ENCODE results near the gene ANAPC16.
A peak's percentile ranks its signal among the peaks of the same experiment; 100 is the strongest.
"Not testable (repeated sequence)": the region's sequence is repeated elsewhere in the genome, so short reads cannot be mapped to it uniquely, and the experiment has no call there.

Gene ANAPC16

DNA sequence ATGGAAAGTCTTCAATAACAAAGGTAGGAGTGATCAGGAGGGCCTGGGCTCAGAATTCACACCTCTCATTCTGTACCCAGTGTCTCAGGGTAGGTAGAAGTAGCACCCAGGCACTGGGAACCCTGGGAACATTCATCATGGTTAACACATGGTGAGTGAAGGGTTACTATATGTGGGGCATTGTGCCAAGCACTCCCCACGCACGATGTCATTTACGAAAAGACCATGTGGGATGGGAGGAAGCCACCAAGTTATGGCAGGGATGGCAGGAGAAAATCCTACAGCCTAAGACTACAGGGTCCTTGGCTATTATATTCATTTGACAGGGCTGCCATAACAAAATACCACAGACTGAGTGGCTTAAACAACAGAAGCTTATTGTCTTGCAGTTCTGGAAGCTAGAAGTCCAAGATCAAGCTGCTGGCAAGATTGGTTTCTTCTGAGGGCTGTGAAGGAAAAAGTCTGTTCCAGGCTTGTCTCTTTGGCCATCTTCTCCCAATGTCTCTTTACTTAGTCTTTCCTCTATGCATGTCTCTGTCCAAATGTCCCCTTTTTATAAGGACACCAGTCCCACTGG is 30.2 kb downstream of the ANAPC16 start:
- Histone ChIP-seq H4K8ac (ENCODE audit: low read depth, low read length) (no peak overlapping the region), H3K18ac (ENCODE audit: low read length) (no peak overlapping the region), H3K4me1 (ENCODE audit: control insufficient read depth in 2 of 2, insufficient read depth in 1 of 2, low read depth in 1 of 2, low read length in 2 of 2) (peaks cover 16 to 18% of the 10 kb centered on the region in 2 donors), H3K14ac (ENCODE audit: low read length) (no peak overlapping the region), H3K4ac (ENCODE audit: low read length) (no peak overlapping the region), H2BK15ac (ENCODE audit: low read length) (no peak overlapping the region), H3K79me1 (ENCODE audit: low read depth, low read length) (no peaks in the 10 kb centered on the region), H3K36me3 (replicated peaks in 1 of 2; ENCODE audit: control insufficient read depth in 2 of 2, insufficient read depth in 2 of 2, low read length in 2 of 2) (no peaks in the 10 kb centered on the region), H3K4me2 (ENCODE audit: insufficient read depth, low read length, poor library complexity, severe bottlenecking) (no peak overlapping the region), H2BK5ac (ENCODE audit: low read length) (no peak overlapping the region), H2BK120ac (ENCODE audit: low read depth, low read length) (no peak overlapping the region), H3K9me3 (replicated peaks in 1 of 2; ENCODE audit: control insufficient read depth in 2 of 2, insufficient read depth in 1 of 2, low read depth in 1 of 2, low read length in 2 of 2) (no peaks in the 10 kb centered on the region), H3K4me3 (ENCODE audit: low read length in 2 of 2) (no peak overlapping the region), H4K91ac (ENCODE audit: low read depth, low read length, poor library complexity) (no peak overlapping the region), H2AFZ (ENCODE audit: low read length) (no peak overlapping the region), H2BK12ac (ENCODE audit: low read length) (no peak overlapping the region), H3K27me3 (ENCODE audit: control insufficient read depth in 3 of 3, insufficient read depth in 3 of 3, low read depth in 1 of 3, low read length in 3 of 3) (no peaks in the 10 kb centered on the region), H2AK5ac (ENCODE audit: low read depth, low read length) (no peak overlapping the region), H3K27ac (replicated peaks; ENCODE audit: low read length) (no peak overlapping the region), H3K9ac (ENCODE audit: low read depth, low read length, poor library complexity) (no peak overlapping the region), H3K23ac (ENCODE audit: low read depth, low read length, poor library complexity) (no peak overlapping the region)
- no peak for DNase-seq (ENCODE audit: low spot score)
- no CpG with 5 or more reads among the region's 3 CpGs for WGBS, 2 donors (ENCODE audit: extremely low coverage in 2 of 2, insufficient read length in 2 of 2, insufficient replicate concordance in 1 of 2)

DNA sequence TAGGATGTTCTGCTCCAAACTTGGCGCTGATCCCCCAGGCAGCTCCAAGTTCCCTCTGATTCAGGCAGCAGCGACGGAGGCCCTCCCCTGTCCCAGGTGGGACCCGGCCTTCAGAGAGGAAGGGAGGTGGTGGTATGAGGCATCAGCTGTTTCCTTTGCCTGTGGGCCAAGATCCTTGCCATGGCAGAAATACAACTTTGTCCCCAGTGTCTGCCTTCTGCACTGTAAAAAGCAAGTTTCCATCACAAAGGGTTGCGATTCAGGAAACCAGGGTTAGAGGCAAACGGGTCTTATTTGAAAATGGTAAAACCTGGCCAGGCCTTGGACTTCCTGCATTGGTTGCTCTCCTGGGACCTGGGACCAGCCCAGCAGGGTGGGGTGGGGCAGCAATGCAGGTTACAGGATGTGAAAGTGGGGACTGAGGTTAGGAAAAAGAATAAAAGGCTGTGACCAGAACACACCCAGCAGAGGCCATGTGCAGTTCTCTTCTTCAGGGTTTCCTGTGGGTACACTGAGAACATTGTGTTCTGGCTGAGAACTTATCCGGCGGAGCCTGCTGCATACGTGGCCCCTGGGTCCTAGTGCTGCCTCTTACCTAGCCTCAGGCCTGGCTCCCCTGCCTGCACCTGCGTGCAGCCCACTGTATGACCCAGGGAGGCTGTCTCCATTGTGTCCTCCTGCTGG is 32.8 kb downstream of the ANAPC16 start:
- peak overlapping the region; percentile 43 for H2AK5ac ChIP-seq (ENCODE audit: low read depth, low read length)
- H3K9me3 ChIP-seq (replicated peaks in 1 of 2; ENCODE audit: control insufficient read depth in 2 of 2, insufficient read depth in 1 of 2, low read depth in 1 of 2, low read length in 2 of 2), result no peaks in the 10 kb centered on the region
- H3K4ac ChIP-seq (ENCODE audit: low read length), result no peak overlapping the region
- no peak overlapping the region for H3K9ac ChIP-seq (ENCODE audit: low read depth, low read length, poor library complexity)
- H3K79me1 ChIP-seq (ENCODE audit: low read depth, low read length), result no peaks in the 10 kb centered on the region
- H3K4me3 ChIP-seq (ENCODE audit: low read length in 2 of 2), result peak overlapping the region in 1 of 2 donors; percentile 39
- H4K8ac ChIP-seq (ENCODE audit: low read depth, low read length), result no peak overlapping the region
- peak overlapping the region; percentile 33 for H2BK12ac ChIP-seq (ENCODE audit: low read length)
- H3K23ac ChIP-seq (ENCODE audit: low read depth, low read length, poor library complexity), result no peak overlapping the region
- peak overlapping the region; percentile 21 for H2BK120ac ChIP-seq (ENCODE audit: low read depth, low read length)
- no peak for DNase-seq (ENCODE audit: low spot score)
- peak overlapping the region; percentile 33 for H2BK5ac ChIP-seq (ENCODE audit: low read length)
- H3K36me3 ChIP-seq (replicated peaks in 1 of 2; ENCODE audit: control insufficient read depth in 2 of 2, insufficient read depth in 2 of 2, low read length in 2 of 2), result no peaks in the 10 kb centered on the region
- no peak overlapping the region for H4K91ac ChIP-seq (ENCODE audit: low read depth, low read length, poor library complexity)
- H2AFZ ChIP-seq (ENCODE audit: low read length), result peak overlapping the region; percentile 87
- H3K4me2 ChIP-seq (ENCODE audit: insufficient read depth, low read length, poor library complexity, severe bottlenecking), result no peak overlapping the region
- peak overlapping the region; percentile 53 for H2BK15ac ChIP-seq (ENCODE audit: low read length)
- H3K14ac ChIP-seq (ENCODE audit: low read length), result no peak overlapping the region
- H3K27ac ChIP-seq (replicated peaks; ENCODE audit: low read length), result no peak overlapping the region
- H3K27me3 ChIP-seq (ENCODE audit: control insufficient read depth in 3 of 3, insufficient read depth in 3 of 3, low read depth in 1 of 3, low read length in 3 of 3), result no peaks in the 10 kb centered on the region
- no CpG with 5 or more reads among the region's 10 CpGs for WGBS, 2 donors (ENCODE audit: extremely low coverage in 2 of 2, insufficient read length in 2 of 2, insufficient replicate concordance in 1 of 2)
- H3K4me1 ChIP-seq (ENCODE audit: control insufficient read depth in 2 of 2, insufficient read depth in 1 of 2, low read depth in 1 of 2, low read length in 2 of 2), result peaks cover 14 to 16% of the 10 kb centered on the region in 2 donors
- H3K18ac ChIP-seq (ENCODE audit: low read length), result peak overlapping the region; percentile 83

DNA sequence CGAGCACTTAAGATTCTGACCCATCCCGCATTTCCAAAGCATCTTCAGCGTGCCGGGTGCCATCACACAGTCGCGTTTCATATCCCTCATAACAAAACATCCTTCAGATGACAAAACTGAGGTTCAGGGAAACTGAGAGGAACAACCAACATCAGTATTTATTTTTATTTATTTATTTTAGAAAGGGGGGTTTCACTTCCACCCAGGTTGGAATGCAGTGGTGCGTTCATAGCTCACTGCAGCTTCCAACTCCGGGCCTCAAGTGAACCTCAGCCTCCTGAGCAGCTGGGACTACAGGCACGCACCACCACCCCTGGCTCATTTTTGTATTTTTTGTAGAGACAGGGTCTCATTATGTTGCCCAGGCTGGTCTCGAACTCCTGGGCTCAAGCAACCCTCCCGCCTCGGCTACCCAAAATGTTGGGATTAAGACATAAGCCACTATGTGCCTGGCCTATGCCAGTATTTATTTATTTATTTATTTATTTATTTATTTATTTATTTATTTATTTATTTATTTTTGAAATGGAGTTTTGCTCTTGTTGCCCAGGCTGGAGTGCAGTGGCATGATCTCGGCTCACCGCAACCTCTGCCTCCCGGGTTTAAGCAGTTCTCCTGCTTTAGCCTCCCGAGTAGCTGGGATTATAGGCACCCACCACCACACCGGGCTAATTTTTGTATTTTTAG is 33.5 kb downstream of the ANAPC16 start:
- H3K79me1 ChIP-seq (ENCODE audit: low read depth, low read length); H4K8ac ChIP-seq (ENCODE audit: low read depth, low read length); H2BK12ac ChIP-seq (ENCODE audit: low read length); DNase-seq (ENCODE audit: low spot score); H3K23ac ChIP-seq (ENCODE audit: low read depth, low read length, poor library complexity); H3K14ac ChIP-seq (ENCODE audit: low read length); H3K9me3 ChIP-seq (replicated peaks in 1 of 2; ENCODE audit: control insufficient read depth in 2 of 2, insufficient read depth in 1 of 2, low read depth in 1 of 2, low read length in 2 of 2); H3K4me3 ChIP-seq (ENCODE audit: low read length in 2 of 2); H3K4me2 ChIP-seq (ENCODE audit: insufficient read depth, low read length, poor library complexity, severe bottlenecking); H3K27ac ChIP-seq (replicated peaks; ENCODE audit: low read length); H3K27me3 ChIP-seq (ENCODE audit: control insufficient read depth in 3 of 3, insufficient read depth in 3 of 3, low read depth in 1 of 3, low read length in 3 of 3); H3K36me3 ChIP-seq (replicated peaks in 1 of 2; ENCODE audit: control insufficient read depth in 2 of 2, insufficient read depth in 2 of 2, low read length in 2 of 2); H3K4ac ChIP-seq (ENCODE audit: low read length); H4K91ac ChIP-seq (ENCODE audit: low read depth, low read length, poor library complexity); H3K9ac ChIP-seq (ENCODE audit: low read depth, low read length, poor library complexity): not testable (repeated sequence)
- H2BK120ac ChIP-seq (ENCODE audit: low read depth, low read length), result peak overlapping the region; percentile 21
- H3K18ac ChIP-seq (ENCODE audit: low read length), result peak overlapping the region; percentile 83
- H2AFZ ChIP-seq (ENCODE audit: low read length), result peak overlapping the region; percentile 87
- no CpG with 5 or more reads among the region's 17 CpGs for WGBS, 2 donors (ENCODE audit: extremely low coverage in 2 of 2, insufficient read length in 2 of 2, insufficient replicate concordance in 1 of 2)
- H3K4me1 ChIP-seq (ENCODE audit: control insufficient read depth in 2 of 2, insufficient read depth in 1 of 2, low read depth in 1 of 2, low read length in 2 of 2), result peaks cover 14 to 16% of the 10 kb centered on the region in 2 donors
- peak overlapping the region; percentile 53 for H2BK15ac ChIP-seq (ENCODE audit: low read length)
- peak overlapping the region; percentile 43 for H2AK5ac ChIP-seq (ENCODE audit: low read depth, low read length)
- peak overlapping the region; percentile 33 for H2BK5ac ChIP-seq (ENCODE audit: low read length)

DNA sequence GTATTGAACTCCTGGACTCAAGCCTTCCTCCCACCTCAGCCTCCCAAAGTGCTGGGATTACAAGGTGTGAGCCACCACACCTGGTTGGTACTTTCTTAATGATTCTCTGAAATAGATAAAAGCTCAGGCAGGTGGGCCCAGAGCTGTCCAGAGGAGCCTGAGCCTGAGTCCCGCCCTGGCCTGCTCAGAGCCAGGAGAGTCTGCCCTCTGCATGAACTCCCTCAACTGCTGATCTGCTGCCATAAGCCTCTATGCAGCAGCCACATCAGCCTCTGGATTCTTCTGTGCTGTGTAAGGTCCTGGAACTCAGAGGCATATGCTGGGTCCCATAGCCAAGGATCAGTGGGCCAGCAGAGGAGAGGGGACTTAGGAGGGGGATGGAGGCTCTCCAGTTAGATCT is 34.9 kb downstream of the ANAPC16 start:
- H4K91ac ChIP-seq (ENCODE audit: low read depth, low read length, poor library complexity), result no peak overlapping the region
- H2BK12ac ChIP-seq (ENCODE audit: low read length), result no peak overlapping the region
- WGBS, 2 donors (ENCODE audit: extremely low coverage in 2 of 2, insufficient read length in 2 of 2, insufficient replicate concordance in 1 of 2), result no CpG with 5 or more reads among the region's 1 CpG
- no peak for DNase-seq (ENCODE audit: low spot score)
- H3K4me3 ChIP-seq (ENCODE audit: low read length in 2 of 2), result no peak overlapping the region
- no peak overlapping the region for H3K18ac ChIP-seq (ENCODE audit: low read length)
- peaks cover 22 to 23% of the 10 kb centered on the region in 2 donors for H3K4me1 ChIP-seq (ENCODE audit: control insufficient read depth in 2 of 2, insufficient read depth in 1 of 2, low read depth in 1 of 2, low read length in 2 of 2)
- H2BK120ac ChIP-seq (ENCODE audit: low read depth, low read length), result no peak overlapping the region
- H2BK5ac ChIP-seq (ENCODE audit: low read length), result no peak overlapping the region
- no peak overlapping the region for H3K23ac ChIP-seq (ENCODE audit: low read depth, low read length, poor library complexity)
- no peaks in the 10 kb centered on the region for H3K9me3 ChIP-seq (replicated peaks in 1 of 2; ENCODE audit: control insufficient read depth in 2 of 2, insufficient read depth in 1 of 2, low read depth in 1 of 2, low read length in 2 of 2)
- no peak overlapping the region for H2BK15ac ChIP-seq (ENCODE audit: low read length)
- H3K14ac ChIP-seq (ENCODE audit: low read length), result no peak overlapping the region
- no peak overlapping the region for H3K9ac ChIP-seq (ENCODE audit: low read depth, low read length, poor library complexity)
- no peaks in the 10 kb centered on the region for H3K27me3 ChIP-seq (ENCODE audit: control insufficient read depth in 3 of 3, insufficient read depth in 3 of 3, low read depth in 1 of 3, low read length in 3 of 3)
- H3K4me2 ChIP-seq (ENCODE audit: insufficient read depth, low read length, poor library complexity, severe bottlenecking), result no peak overlapping the region
- H2AFZ ChIP-seq (ENCODE audit: low read length), result no peak overlapping the region
- no peak overlapping the region for H3K4ac ChIP-seq (ENCODE audit: low read length)
- H4K8ac ChIP-seq (ENCODE audit: low read depth, low read length), result no peak overlapping the region
- H3K79me1 ChIP-seq (ENCODE audit: low read depth, low read length), result no peaks in the 10 kb centered on the region
- no peaks in the 10 kb centered on the region for H3K36me3 ChIP-seq (replicated peaks in 1 of 2; ENCODE audit: control insufficient read depth in 2 of 2, insufficient read depth in 2 of 2, low read length in 2 of 2)
- H3K27ac ChIP-seq (replicated peaks; ENCODE audit: low read length), result no peak overlapping the region
- H2AK5ac ChIP-seq (ENCODE audit: low read depth, low read length), result no peak overlapping the region
